Stimulated activated CD4-positive, alpha-beta T cell treated with anti-CD3 and anti-CD28 coated beads, Interleukin-2, amount 100 ng/mL, for 24 hours (primary cell): ENCODE data around the gene PTTG1IP.

ENCODE experiments used
- DNase-seq, 2 donors: peaks; one replicate each; pipeline ENCODE4 v3.0.0-alpha.2; 2020

Gene PTTG1IP

GRCh38 chr21:44894687-44895302, 21.3 kb upstream of the PTTG1IP start:
- no peak for DNase-seq

GRCh38 chr21:44893948-44894656, 20.6 kb upstream of the PTTG1IP start:
- DNase-seq: no peak

- no peak for DNase-seq
These were observed 19.7 kb upstream of the PTTG1IP start for GRCh38 chr21:44893278-44893556.

- DNase-seq: peak; percentile 86
These were observed 19.2 kb upstream of the PTTG1IP start for GRCh38 chr21:44892536-44893277.

- no peak for DNase-seq
These were observed 18.6 kb upstream of the PTTG1IP start for GRCh38 chr21:44892095-44892494.

- DNase-seq: no peak
These were observed 18.1 kb upstream of the PTTG1IP start for GRCh38 chr21:44891631-44892031.

GRCh38 chr21:44890961-44891541, 17.6 kb upstream of the PTTG1IP start:
- DNase-seq: no peak

GRCh38 chr21:44890338-44890931, 16.9 kb upstream of the PTTG1IP start:
- DNase-seq: no peak

- DNase-seq: no peak
These were observed 16.3 kb upstream of the PTTG1IP start for GRCh38 chr21:44889625-44890337.

- DNase-seq: no peak
These were observed 15.4 kb upstream of the PTTG1IP start for GRCh38 chr21:44888581-44889550.

- no peak for DNase-seq
These were observed 14.5 kb upstream of the PTTG1IP start for GRCh38 chr21:44887807-44888580.

GRCh38 chr21:44887126-44887806, 13.8 kb upstream of the PTTG1IP start:
- no peak for DNase-seq

- no peak for DNase-seq
These were observed 12.9 kb upstream of the PTTG1IP start for GRCh38 chr21:44886113-44887075.

GRCh38 chr21:44885615-44886014, 12.1 kb upstream of the PTTG1IP start:
- no peak for DNase-seq

GRCh38 chr21:44884097-44884496, 10.6 kb upstream of the PTTG1IP start:
- no peak for DNase-seq

GRCh38 chr21:44883250-44883649, 9.8 kb upstream of the PTTG1IP start:
- DNase-seq: no peak

- no peak for DNase-seq
These were observed 7.8 kb upstream of the PTTG1IP start for GRCh38 chr21:44881198-44881872.
